HEK293 (cell line): ENCODE measurements around the gene ALOX15.

ENCODE experiments used
- CTCF ChIA-PET: fragments of 350-600 bp; formaldehyde crosslinking; extraction: SDS; loops from one replicate; lab custom pipeline; 2021; ENCODE audit warnings: antibody characterized with exemption; lab: Yijun Ruan, JAX
- POLR2A ChIA-PET: fragments of 300-600 bp; formaldehyde crosslinking; extraction: SDS; loops from one replicate; lab custom pipeline; 2020; ENCODE audit warnings: antibody characterized with exemption, inconsistent platforms; lab: Yijun Ruan, JAX
- H3K27ac ChIP-seq: fragments of 200-500 bp; sonication (Bioruptor generic); 2 replicates; pipeline ENCODE4 v1.5.1; 2014; ENCODE audit warnings: low read depth, low read length, control low read depth, inconsistent platforms; ENCODE audit errors: extremely low read depth
- H3K36me3 ChIP-seq, 2 experiments: fragments of 200-500 bp in 1 of 2; sonication (Bioruptor generic) in 1 of 2; 1 replicate in 1 of 2; 2 replicates in 1 of 2; pipeline ENCODE4 v1.5.1; 2014 to 2017; ENCODE audit warnings: inconsistent platforms in 2 of 2, low read length in 2 of 2; ENCODE audit not compliant: control insufficient read depth in 2 of 2, insufficient read depth in 1 of 2
- H3K4me1 ChIP-seq: fragments of 200-500 bp; sonication (Bioruptor generic); 2 replicates; pipeline ENCODE4 v1.5.1; 2014; ENCODE audit warnings: mild to moderate bottlenecking, low read length, inconsistent platforms; ENCODE audit not compliant: control insufficient read depth, insufficient read depth
- H3K4me3 ChIP-seq: 2 replicates; pipeline ENCODE4 v1.5.1; 2011; ENCODE audit warnings: low read depth, mild to moderate bottlenecking, control low read depth, low read length, moderate library complexity
- H3K9me3 ChIP-seq: fragments of 200-500 bp; sonication (Bioruptor generic); 2 replicates; pipeline ENCODE4 v1.5.1; 2014; ENCODE audit warnings: low read depth, low read length, inconsistent platforms; ENCODE audit not compliant: control insufficient read depth, insufficient read depth
- HOXA7 ChIP-seq: sonication (generic); formaldehyde crosslinking; IDR thresholded peaks from 2 replicates; pipeline ENCODE4 v1.8.1; 2022; ENCODE audit warnings: missing genetic modification reagents, borderline replicate concordance
- TCF7L2 ChIP-seq: IDR thresholded peaks from 2 replicates; pipeline ENCODE4 v1.6.1; 2011; ENCODE audit warnings: low read depth, mild to moderate bottlenecking, inconsistent platforms, low read length, moderate library complexity, borderline replicate concordance
- ZFP3 ChIP-seq: fragments of 450-650 bp; formaldehyde crosslinking; IDR thresholded peaks from 2 replicates; pipeline ENCODE4 v1.5.1; 2016; ENCODE audit warnings: low read depth, missing biosample characterization, missing genetic modification characterization
- ZNF112 ChIP-seq: fragments of 450-650 bp; formaldehyde crosslinking; IDR thresholded peaks from 2 replicates; pipeline ENCODE4 v1.5.0; 2017; ENCODE audit warnings: missing biosample characterization, missing genetic modification characterization
- ZNF274 ChIP-seq, 2 experiments: fragments of 200-500 bp in 1 of 2; fragments of 450-650 bp in 1 of 2; sonication (Bioruptor generic) in 1 of 2; formaldehyde crosslinking in 1 of 2; IDR thresholded peaks; 2 replicates each; pipeline versions ENCODE4 v1.5.1 to v1.6.1; 2014 to 2016; ENCODE audit warnings: borderline replicate concordance in 1 of 2, inconsistent platforms in 1 of 2, low read length in 1 of 2, missing biosample characterization in 1 of 2, missing genetic modification characterization in 1 of 2
- ZNF792 ChIP-seq: fragments of 450-650 bp; formaldehyde crosslinking; IDR thresholded peaks from 2 replicates; pipeline ENCODE4 v1.5.1; 2016; ENCODE audit warnings: missing biosample characterization, missing genetic modification characterization
- ZNF830 ChIP-seq: fragments of 450-650 bp; IDR thresholded peaks from 2 replicates; pipeline ENCODE4 v1.5.0; 2018; ENCODE audit warnings: missing biosample characterization, missing genetic modification characterization, low read depth, mild to moderate bottlenecking, moderate library complexity
- TF ChIP-seq, protein P1 (sequence below): fragments of 450-650 bp; formaldehyde crosslinking; conservative IDR thresholded peaks from 2 replicates; pipeline ENCODE4 v1.5.1; 2016; ENCODE audit warnings: low read depth, missing biosample characterization, missing genetic modification characterization
- TF ChIP-seq, protein P2 (sequence below): fragments of 450-650 bp; formaldehyde crosslinking; IDR thresholded peaks from 2 replicates; pipeline ENCODE4 v1.5.1; 2016; ENCODE audit warnings: missing biosample characterization, missing genetic modification characterization
- TF ChIP-seq, protein P3 (sequence below): fragments of 450-650 bp; formaldehyde crosslinking; IDR thresholded peaks from 2 replicates; pipeline ENCODE4 v1.5.1; 2016; ENCODE audit warnings: missing biosample characterization, missing genetic modification characterization, borderline replicate concordance

Gene ALOX15

DNA sequence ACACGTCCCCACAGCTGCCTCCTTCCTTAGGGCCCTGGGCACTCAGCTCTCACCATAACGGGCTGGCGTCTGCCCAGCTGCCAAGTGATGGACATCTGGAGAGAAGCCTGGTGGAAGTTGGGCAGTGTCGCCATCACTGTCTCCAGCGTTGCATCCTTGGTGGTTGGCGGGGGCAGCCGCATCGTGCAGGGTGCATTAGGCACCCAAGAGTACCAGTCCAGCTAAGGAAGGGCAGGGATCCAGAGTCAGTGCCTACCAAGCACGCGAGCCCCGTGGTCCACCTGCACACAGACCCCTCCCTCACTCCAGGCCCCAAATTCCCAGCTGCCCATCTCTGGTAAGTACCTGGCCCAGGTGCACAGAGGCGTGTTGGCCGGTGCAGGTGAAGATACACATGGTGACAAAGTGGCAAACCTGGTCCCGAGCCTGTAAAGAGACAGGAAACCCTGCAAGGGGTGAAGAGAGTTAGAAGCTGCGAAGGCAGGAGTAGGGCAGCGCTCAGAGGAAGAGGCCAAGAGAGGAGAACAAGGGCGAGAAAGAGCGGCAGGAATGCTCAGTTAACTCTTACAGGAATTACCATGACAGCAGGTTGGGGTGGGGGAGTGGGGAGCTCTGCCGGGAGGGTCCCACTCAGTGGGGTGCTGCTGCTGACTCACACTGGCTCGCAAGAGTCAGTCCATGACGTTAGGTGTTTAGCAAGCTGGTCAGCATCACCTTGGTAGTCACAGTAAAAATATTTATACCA, 9.5 kb downstream of the ALOX15 start (continued):
- TF ChIP-seq, protein P1, sequence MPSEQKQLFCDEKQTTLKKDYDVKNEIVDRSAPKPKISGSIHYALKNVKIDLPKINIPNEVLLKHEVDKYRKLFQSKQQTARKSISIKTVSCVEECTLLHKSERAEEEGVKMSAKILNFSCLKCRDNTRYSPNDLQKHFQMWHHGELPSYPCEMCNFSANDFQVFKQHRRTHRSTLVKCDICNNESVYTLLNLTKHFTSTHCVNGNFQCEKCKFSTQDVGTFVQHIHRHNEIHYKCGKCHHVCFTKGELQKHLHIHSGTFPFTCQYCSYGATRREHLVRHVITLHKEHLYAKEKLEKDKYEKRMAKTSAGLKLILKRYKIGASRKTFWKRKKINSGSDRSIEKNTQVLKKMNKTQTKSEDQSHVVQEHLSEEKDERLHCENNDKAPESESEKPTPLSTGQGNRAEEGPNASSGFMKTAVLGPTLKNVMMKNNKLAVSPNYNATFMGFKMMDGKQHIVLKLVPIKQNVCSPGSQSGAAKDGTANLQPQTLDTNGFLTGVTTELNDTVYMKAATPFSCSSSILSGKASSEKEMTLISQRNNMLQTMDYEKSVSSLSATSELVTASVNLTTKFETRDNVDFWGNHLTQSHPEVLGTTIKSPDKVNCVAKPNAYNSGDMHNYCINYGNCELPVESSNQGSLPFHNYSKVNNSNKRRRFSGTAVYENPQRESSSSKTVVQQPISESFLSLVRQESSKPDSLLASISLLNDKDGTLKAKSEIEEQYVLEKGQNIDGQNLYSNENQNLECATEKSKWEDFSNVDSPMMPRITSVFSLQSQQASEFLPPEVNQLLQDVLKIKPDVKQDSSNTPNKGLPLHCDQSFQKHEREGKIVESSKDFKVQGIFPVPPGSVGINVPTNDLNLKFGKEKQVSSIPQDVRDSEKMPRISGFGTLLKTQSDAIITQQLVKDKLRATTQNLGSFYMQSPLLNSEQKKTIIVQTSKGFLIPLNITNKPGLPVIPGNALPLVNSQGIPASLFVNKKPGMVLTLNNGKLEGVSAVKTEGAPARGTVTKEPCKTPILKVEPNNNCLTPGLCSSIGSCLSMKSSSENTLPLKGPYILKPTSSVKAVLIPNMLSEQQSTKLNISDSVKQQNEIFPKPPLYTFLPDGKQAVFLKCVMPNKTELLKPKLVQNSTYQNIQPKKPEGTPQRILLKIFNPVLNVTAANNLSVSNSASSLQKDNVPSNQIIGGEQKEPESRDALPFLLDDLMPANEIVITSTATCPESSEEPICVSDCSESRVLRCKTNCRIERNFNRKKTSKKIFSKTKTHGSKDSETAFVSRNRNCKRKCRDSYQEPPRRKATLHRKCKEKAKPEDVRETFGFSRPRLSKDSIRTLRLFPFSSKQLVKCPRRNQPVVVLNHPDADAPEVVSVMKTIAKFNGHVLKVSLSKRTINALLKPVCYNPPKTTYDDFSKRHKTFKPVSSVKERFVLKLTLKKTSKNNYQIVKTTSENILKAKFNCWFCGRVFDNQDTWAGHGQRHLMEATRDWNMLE, result no peak
- no peak for TF ChIP-seq ZNF792 (tag by site-specific recombination)
- TF ChIP-seq, protein P2, sequence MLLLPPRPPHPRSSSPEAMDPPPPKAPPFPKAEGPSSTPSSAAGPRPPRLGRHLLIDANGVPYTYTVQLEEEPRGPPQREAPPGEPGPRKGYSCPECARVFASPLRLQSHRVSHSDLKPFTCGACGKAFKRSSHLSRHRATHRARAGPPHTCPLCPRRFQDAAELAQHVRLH, result no peak

DNA sequence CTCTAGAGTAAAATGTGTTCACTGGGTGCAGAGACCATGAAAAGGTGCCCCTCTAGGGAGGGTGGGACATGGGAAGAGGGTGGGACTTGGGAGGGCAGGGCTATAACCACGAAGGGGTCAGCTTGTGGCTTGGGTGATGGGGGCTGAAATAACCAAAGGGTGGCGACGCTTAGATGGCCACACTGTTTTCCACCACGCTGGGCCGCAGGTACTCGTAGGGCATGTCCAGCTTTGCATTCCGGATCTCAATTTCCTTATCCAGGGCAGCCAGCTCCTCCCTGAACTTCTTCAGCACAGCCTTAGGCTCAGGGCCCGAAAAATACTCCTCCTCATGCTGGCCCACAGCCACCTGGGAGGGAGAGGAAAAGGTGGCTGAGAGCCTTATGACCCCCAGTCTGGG, 10.0 kb downstream of the ALOX15 start:
- CTCF ChIA-PET, result interaction anchor here (0.6 to 3.6 kb wide), 5 partner anchors 9 to 65 kb away, joined by 3 to 30 read pairs (median 4); no protein-coding TSS in a partner anchor
- H3K4me1 ChIP-seq, result no peaks in the 10 kb centered on the region
- no peak overlapping the region for H3K27ac ChIP-seq
- H3K9me3 ChIP-seq, result no peaks in the 10 kb centered on the region
- H3K4me3 ChIP-seq, result no peak overlapping the region
- no peaks in the 10 kb centered on the region for H3K36me3 ChIP-seq
- POLR2A ChIA-PET, result no interaction called here
- no peak for TF ChIP-seq ZNF112 (tag by site-specific recombination)
- TF ChIP-seq ZNF830, result no peak
- TF ChIP-seq, protein P3, sequence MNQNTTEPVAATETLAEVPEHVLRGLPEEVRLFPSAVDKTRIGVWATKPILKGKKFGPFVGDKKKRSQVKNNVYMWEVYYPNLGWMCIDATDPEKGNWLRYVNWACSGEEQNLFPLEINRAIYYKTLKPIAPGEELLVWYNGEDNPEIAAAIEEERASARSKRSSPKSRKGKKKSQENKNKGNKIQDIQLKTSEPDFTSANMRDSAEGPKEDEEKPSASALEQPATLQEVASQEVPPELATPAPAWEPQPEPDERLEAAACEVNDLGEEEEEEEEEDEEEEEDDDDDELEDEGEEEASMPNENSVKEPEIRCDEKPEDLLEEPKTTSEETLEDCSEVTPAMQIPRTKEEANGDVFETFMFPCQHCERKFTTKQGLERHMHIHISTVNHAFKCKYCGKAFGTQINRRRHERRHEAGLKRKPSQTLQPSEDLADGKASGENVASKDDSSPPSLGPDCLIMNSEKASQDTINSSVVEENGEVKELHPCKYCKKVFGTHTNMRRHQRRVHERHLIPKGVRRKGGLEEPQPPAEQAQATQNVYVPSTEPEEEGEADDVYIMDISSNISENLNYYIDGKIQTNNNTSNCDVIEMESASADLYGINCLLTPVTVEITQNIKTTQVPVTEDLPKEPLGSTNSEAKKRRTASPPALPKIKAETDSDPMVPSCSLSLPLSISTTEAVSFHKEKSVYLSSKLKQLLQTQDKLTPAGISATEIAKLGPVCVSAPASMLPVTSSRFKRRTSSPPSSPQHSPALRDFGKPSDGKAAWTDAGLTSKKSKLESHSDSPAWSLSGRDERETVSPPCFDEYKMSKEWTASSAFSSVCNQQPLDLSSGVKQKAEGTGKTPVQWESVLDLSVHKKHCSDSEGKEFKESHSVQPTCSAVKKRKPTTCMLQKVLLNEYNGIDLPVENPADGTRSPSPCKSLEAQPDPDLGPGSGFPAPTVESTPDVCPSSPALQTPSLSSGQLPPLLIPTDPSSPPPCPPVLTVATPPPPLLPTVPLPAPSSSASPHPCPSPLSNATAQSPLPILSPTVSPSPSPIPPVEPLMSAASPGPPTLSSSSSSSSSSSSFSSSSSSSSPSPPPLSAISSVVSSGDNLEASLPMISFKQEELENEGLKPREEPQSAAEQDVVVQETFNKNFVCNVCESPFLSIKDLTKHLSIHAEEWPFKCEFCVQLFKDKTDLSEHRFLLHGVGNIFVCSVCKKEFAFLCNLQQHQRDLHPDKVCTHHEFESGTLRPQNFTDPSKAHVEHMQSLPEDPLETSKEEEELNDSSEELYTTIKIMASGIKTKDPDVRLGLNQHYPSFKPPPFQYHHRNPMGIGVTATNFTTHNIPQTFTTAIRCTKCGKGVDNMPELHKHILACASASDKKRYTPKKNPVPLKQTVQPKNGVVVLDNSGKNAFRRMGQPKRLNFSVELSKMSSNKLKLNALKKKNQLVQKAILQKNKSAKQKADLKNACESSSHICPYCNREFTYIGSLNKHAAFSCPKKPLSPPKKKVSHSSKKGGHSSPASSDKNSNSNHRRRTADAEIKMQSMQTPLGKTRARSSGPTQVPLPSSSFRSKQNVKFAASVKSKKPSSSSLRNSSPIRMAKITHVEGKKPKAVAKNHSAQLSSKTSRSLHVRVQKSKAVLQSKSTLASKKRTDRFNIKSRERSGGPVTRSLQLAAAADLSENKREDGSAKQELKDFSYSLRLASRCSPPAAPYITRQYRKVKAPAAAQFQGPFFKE (tag by site-specific recombination), result no peak
- TF ChIP-seq HOXA7, result no peak
- no peak for TF ChIP-seq ZNF274 (IDR thresholded peaks at IDR 0.05; ENCODE audit: low read length)
- no peak for TF ChIP-seq ZNF274 (tag by site-specific recombination; IDR thresholded peaks at IDR 0.05; ENCODE audit: borderline replicate concordance)
- no peak for TF ChIP-seq TCF7L2
- TF ChIP-seq, protein P1, result no peak
- no peak for TF ChIP-seq ZFP3 (tag by site-specific recombination)
